GM08714 (cell line): ENCODE measurements around the gene SPECC1.
A peak's percentile ranks its signal among the peaks of the same experiment; 100 is the strongest.
"Not testable (repeated sequence)": the region's sequence is repeated elsewhere in the genome, so short reads cannot be mapped to it uniquely, and the experiment has no call there.

ENCODE experiments used
- H3K4me3 ChIP-seq: fragments of 200-500 bp; sonication (Bioruptor generic); 2 replicates; pipeline ENCODE4 v1.5.1; 2014; ENCODE audit warnings: mild to moderate bottlenecking, low read length, inconsistent platforms
- ZNF274 ChIP-seq: IDR thresholded peaks from 2 replicates; pipeline ENCODE4 v1.6.1; 2012; ENCODE audit warnings: mild to moderate bottlenecking, low read depth, low read length

Gene SPECC1

GRCh38 chr17:20009302-20010098 lies at the start of gene SPECC1:
Gene SPECC1, plus strand, starts transcription at chr17:20009359. Its CDS starts 87,293 bp downstream, at chr17:20096652.
- peak within 1 kb of the TSS; percentile 56 for H3K4me3 ChIP-seq
- TF ChIP-seq ZNF274: no peak

GRCh38 chr17:19962954-19963353 lies 46.2 kb upstream of the SPECC1 start:
- H3K4me3 ChIP-seq: not testable (repeated sequence)

GRCh38 chr17:19973156-19973555 lies 36.0 kb upstream of the SPECC1 start:
- TF ChIP-seq ZNF274: no peak
- no peak overlapping the region for H3K4me3 ChIP-seq

- H3K4me3 ChIP-seq: no peak overlapping the region
- TF ChIP-seq ZNF274: no peak
Observed at GRCh38 chr17:19975601-19976000, 33.6 kb upstream of the SPECC1 start.

GRCh38 chr17:19977293-19978208 lies 31.6 kb upstream of the SPECC1 start, which contains the start of gene AKAP10:
Gene AKAP10, minus strand, starts transcription at chr17:19977828. Its CDS starts 149 bp downstream, at chr17:19977679.
- peak within 1 kb of the TSS; percentile 94 for H3K4me3 ChIP-seq
- TF ChIP-seq ZNF274: no peak

GRCh38 chr17:19978209-19978802 lies 30.9 kb upstream of the SPECC1 start:
- no peak for TF ChIP-seq ZNF274
- H3K4me3 ChIP-seq: peak overlapping the region; percentile 94; the same call in 1 of the 2 replicates

GRCh38 chr17:19978805-19979211 lies 30.4 kb upstream of the SPECC1 start:
- peak overlapping the region; percentile 94; the same call in 1 of the 2 replicates for H3K4me3 ChIP-seq

GRCh38 chr17:19979917-19980770 lies 29.0 kb upstream of the SPECC1 start:
- H3K4me3 ChIP-seq: no peak overlapping the region
- no peak for TF ChIP-seq ZNF274

More at GRCh38 chr17:19978805-19979211, 30.4 kb upstream of the SPECC1 start:
- no peak for TF ChIP-seq ZNF274

- no peak for TF ChIP-seq ZNF274
- H3K4me3 ChIP-seq: no peak overlapping the region
Observed at GRCh38 chr17:19986941-19987861, 22.0 kb upstream of the SPECC1 start.

- TF ChIP-seq ZNF274: no peak
- no peak overlapping the region for H3K4me3 ChIP-seq
Observed at GRCh38 chr17:19987897-19988296, 21.3 kb upstream of the SPECC1 start.

GRCh38 chr17:19991252-19991885 lies 17.8 kb upstream of the SPECC1 start:
- no peak overlapping the region for H3K4me3 ChIP-seq
- TF ChIP-seq ZNF274: no peak
